22Rv1 (cell line): ENCODE measurements around the gene DDX31.

ENCODE experiments used
- CTCF ChIP-seq: fragments of 450-650 bp; IDR thresholded peaks from 2 replicates; pipeline ENCODE4 v1.5.1; 2017; ENCODE audit warnings: mild to moderate bottlenecking
- ZFX ChIP-seq: fragments of 450-650 bp; IDR thresholded peaks from 2 replicates; pipeline ENCODE4 v1.6.1; 2017; ENCODE audit warnings: antibody characterized with exemption, borderline replicate concordance

- TF ChIP-seq CTCF (no peak), ZFX (no peak)
Measured at GRCh38 chr9:132548751-132549640, 120.8 kb downstream of the DDX31 start.
